ENCODE measurements around the gene SBK2. TPM values are rescaled to one million over a fixed set of nuclear protein-coding genes. Genes with fewer than 3 reads are reported as not detected.
A peak's percentile ranks its signal among the peaks of the same experiment; 100 is the strongest.

Gene SBK2
- total and polyA plus RNA-seq, 9 of the 15 experiments (the other 6 are each of a cell fraction or from before 2014, with no cell fraction given), result not detected

DNA sequence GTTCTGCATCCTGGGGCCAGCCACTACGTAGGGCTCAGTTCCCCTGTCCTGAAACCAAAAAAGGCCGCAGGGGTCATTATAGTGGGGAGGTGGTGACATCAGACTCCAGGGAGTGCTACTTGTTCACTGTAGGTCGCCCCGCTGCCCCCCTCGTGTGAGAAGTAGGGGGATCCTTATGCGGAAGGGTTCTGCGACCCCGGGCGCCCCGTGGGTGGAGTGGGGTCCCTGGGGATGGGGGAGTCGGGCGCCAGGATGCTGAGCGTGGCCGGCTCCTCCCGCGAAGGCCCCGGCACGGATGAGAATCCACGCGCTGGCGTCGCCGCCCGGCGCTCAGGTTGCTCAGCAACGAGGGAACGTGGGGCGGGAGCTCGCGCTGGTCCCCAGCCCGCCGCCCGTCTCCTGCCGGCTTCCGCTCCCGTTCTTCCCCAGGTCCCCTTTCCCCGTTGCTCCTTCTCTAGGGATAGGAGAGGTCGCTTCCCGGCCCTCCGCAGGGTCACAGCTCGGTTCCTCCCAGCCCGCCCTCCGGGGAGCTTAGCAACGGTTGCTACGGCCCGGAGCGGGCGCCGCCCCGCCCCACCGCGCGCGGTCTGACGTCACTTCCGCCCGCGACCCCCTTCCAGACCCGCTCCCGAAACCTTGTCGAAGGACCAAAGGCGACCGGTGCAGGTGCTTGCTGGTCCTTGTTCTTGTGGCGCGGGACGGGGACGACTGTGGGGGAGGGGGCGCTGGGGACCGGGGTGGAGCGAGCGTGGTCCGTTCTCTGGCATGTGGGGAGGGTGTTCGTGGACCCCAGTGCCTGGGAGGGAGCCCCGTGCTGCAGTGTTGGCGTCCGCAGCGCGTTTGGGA lies 52.1 kb downstream of the SBK2 start, which contains the start of gene NAT14 (continued):
- TF ChIP-seq, protein P1, sequence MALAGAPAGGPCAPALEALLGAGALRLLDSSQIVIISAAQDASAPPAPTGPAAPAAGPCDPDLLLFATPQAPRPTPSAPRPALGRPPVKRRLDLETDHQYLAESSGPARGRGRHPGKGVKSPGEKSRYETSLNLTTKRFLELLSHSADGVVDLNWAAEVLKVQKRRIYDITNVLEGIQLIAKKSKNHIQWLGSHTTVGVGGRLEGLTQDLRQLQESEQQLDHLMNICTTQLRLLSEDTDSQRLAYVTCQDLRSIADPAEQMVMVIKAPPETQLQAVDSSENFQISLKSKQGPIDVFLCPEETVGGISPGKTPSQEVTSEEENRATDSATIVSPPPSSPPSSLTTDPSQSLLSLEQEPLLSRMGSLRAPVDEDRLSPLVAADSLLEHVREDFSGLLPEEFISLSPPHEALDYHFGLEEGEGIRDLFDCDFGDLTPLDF (CRISPR knock-in tag; IDR thresholded peaks at IDR 0.05), result 0 out of 2 replicates have a peak, but pooled peaks have one; percentile 42
- TF ChIP-seq SIRT6 (IDR thresholded peaks at IDR 0.05; ENCODE audit: low read depth, low read length) (peak; percentile 69), TAF1 (IDR thresholded peaks at IDR 0.05; ENCODE audit: control insufficient read depth, extremely low read depth, insufficient read depth, low read length, severe bottlenecking) (peak; percentile 37), MYNN (IDR thresholded peaks at IDR 0.05) (peak; percentile 80), MYNN (CRISPR knock-in tag; IDR thresholded peaks at IDR 0.05) (0 out of 2 replicates have a peak, but pooled peaks have one; percentile 73), KDM5B (IDR thresholded peaks at IDR 0.05; ENCODE audit: insufficient replicate concordance, low read depth, low read length) (no peak), ATF1 (CRISPR knock-in tag; IDR thresholded peaks at IDR 0.05) (peak; percentile 69), ATF1 (tag; IDR thresholded peaks at IDR 0.05) (peak; percentile 93), ERF (CRISPR knock-in tag; IDR thresholded peaks at IDR 0.05) (no peak), MXI1 (IDR thresholded peaks at IDR 0.05; ENCODE audit: low read depth, low read length) (peak; percentile 86), KDM4B (IDR thresholded peaks at IDR 0.05; ENCODE audit: borderline replicate concordance in 2 of 2, low read depth in 1 of 2) (0 out of 4 replicates have a peak, but pooled peaks of 1 of the 2 experiments have one; percentile 18), ZNF217 (CRISPR knock-in tag; IDR thresholded peaks at IDR 0.05) (no peak), CREB1 (IDR thresholded peaks at IDR 0.05) (peak; percentile 83), CREB1 (CRISPR knock-in tag; IDR thresholded peaks at IDR 0.05) (peak; percentile 94), PTBP1 (IDR thresholded peaks at IDR 0.05; ENCODE audit: low read depth, low read length) (0 out of 2 replicates have a peak, but pooled peaks have one; percentile 20), TEAD4 (IDR thresholded peaks at IDR 0.05; ENCODE audit: low read length) (no peak), TEAD4 (CRISPR knock-in tag; IDR thresholded peaks at IDR 0.05; ENCODE audit: borderline replicate concordance) (no peak), BCL6 (CRISPR knock-in tag; IDR thresholded peaks at IDR 0.05) (no peak), POLR2AphosphoS2 (IDR thresholded peaks at IDR 0.05; ENCODE audit: low read length) (peak; percentile 95), TAF7 (tag; IDR thresholded peaks at IDR 0.05) (no peak)
- TF ChIP-seq, protein P2, sequence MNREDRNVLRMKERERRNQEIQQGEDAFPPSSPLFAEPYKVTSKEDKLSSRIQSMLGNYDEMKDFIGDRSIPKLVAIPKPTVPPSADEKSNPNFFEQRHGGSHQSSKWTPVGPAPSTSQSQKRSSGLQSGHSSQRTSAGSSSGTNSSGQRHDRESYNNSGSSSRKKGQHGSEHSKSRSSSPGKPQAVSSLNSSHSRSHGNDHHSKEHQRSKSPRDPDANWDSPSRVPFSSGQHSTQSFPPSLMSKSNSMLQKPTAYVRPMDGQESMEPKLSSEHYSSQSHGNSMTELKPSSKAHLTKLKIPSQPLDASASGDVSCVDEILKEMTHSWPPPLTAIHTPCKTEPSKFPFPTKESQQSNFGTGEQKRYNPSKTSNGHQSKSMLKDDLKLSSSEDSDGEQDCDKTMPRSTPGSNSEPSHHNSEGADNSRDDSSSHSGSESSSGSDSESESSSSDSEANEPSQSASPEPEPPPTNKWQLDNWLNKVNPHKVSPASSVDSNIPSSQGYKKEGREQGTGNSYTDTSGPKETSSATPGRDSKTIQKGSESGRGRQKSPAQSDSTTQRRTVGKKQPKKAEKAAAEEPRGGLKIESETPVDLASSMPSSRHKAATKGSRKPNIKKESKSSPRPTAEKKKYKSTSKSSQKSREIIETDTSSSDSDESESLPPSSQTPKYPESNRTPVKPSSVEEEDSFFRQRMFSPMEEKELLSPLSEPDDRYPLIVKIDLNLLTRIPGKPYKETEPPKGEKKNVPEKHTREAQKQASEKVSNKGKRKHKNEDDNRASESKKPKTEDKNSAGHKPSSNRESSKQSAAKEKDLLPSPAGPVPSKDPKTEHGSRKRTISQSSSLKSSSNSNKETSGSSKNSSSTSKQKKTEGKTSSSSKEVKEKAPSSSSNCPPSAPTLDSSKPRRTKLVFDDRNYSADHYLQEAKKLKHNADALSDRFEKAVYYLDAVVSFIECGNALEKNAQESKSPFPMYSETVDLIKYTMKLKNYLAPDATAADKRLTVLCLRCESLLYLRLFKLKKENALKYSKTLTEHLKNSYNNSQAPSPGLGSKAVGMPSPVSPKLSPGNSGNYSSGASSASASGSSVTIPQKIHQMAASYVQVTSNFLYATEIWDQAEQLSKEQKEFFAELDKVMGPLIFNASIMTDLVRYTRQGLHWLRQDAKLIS (CRISPR knock-in tag; IDR thresholded peaks at IDR 0.05), result 0 out of 2 replicates have a peak, but pooled peaks have one; percentile 20
- TF ChIP-seq, protein P3, sequence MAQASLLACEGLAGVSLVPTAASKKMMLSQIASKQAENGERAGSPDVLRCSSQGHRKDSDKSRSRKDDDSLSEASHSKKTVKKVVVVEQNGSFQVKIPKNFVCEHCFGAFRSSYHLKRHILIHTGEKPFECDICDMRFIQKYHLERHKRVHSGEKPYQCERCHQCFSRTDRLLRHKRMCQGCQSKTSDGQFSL (CRISPR knock-in tag; IDR thresholded peaks at IDR 0.05), result peak; percentile 35; the same call in 1 of the 2 replicates
- TF ChIP-seq, protein P3 (tag; IDR thresholded peaks at IDR 0.05), result no peak
